Endometrium (tissue), 2 donors: ENCODE measurements around the gene GNA14.
"Not testable (repeated sequence)": the region's sequence is repeated elsewhere in the genome, so short reads cannot be mapped to it uniquely, and the experiment has no call there.

Experiments
- FAIRE-seq: peaks from 2 replicates; lab custom pipeline; 2012; peaks lifted over from hg19 to GRCh38; lab: Jason Lieb, UNC
- donor health status: control.
- donor health status: control.

GNA14 gene

GRCh38 chr9:77449240-77450084, 198.7 kb downstream of the GNA14 start:
- no peak for FAIRE-seq

GRCh38 chr9:77447646-77448045, 200.5 kb downstream of the GNA14 start:
- FAIRE-seq, result no peak

GRCh38 chr9:77442436-77442835, 205.7 kb downstream of the GNA14 start:
- no peak for FAIRE-seq

- not testable (repeated sequence) for FAIRE-seq
Observed at GRCh38 chr9:77441124-77441523, 207.0 kb downstream of the GNA14 start.

- peak; percentile 74 for FAIRE-seq
Observed at GRCh38 chr9:77440057-77440456, 208.1 kb downstream of the GNA14 start.

- FAIRE-seq, result no peak
Observed at GRCh38 chr9:77438653-77439052, 209.5 kb downstream of the GNA14 start.

- FAIRE-seq, result no peak
Observed at GRCh38 chr9:77435688-77436087, 212.4 kb downstream of the GNA14 start.

GRCh38 chr9:77435277-77435676, 212.8 kb downstream of the GNA14 start:
- FAIRE-seq, result no peak

- peak; percentile 33 for FAIRE-seq
Observed at GRCh38 chr9:77433675-77434445, 214.3 kb downstream of the GNA14 start.

- FAIRE-seq, result no peak
Observed at GRCh38 chr9:77432053-77432452, 216.1 kb downstream of the GNA14 start.

- FAIRE-seq, result no peak
Observed at GRCh38 chr9:77429928-77430327, 218.2 kb downstream of the GNA14 start.

- FAIRE-seq, result no peak
Observed at GRCh38 chr9:77427256-77427927, 220.7 kb downstream of the GNA14 start.

GRCh38 chr9:77426712-77427111, 221.4 kb downstream of the GNA14 start:
- FAIRE-seq, result no peak

GRCh38 chr9:77424993-77425392, 223.1 kb downstream of the GNA14 start:
- FAIRE-seq, result no peak

- FAIRE-seq, result no peak
Observed at GRCh38 chr9:77423841-77424240, 224.3 kb downstream of the GNA14 start.

GRCh38 chr9:77422969-77423368, 225.2 kb downstream of the GNA14 start:
- no peak for FAIRE-seq

- FAIRE-seq, result no peak
Observed at GRCh38 chr9:77421506-77422265, 226.4 kb downstream of the GNA14 start.

- no peak for FAIRE-seq
Observed at GRCh38 chr9:77420641-77421040, 227.5 kb downstream of the GNA14 start.

- no peak for FAIRE-seq
Observed at GRCh38 chr9:77418226-77418625, 229.9 kb downstream of the GNA14 start.

- no peak for FAIRE-seq
Observed at GRCh38 chr9:77417566-77417965, 230.6 kb downstream of the GNA14 start.

GRCh38 chr9:77408521-77408920, 239.6 kb downstream of the GNA14 start:
- FAIRE-seq, result not testable (repeated sequence)

GRCh38 chr9:77403239-77403638, 244.9 kb downstream of the GNA14 start:
- FAIRE-seq, result no peak
